ENCODE data around the gene PPP1R37.

PPP1R37 gene

DNA sequence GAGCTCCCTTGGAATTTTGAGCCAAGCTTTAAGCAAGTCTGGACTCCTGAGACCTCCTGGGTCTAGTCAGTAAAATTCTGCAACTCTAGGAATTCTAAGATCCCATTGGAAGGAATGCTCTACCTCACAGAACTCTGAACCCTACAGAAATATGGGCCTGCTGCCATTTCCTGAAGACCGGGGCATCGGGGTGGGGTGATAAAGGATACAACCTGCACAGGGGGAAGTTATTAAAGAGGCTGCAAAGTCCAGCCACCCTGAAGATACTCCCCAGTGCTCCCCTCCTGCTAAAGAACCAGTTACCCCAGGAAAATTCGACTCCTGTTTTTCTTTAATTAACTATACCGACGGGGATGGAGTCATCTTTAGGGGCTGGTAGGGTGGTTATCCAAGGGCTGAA, 2.4 kb upstream of the PPP1R37 start:
- DNase-seq, result no peak
- intact Hi-C loops (cut with DNase I), result loop anchor here (1.0 to 5.0 kb wide), 3 partner anchors 11 to 162 kb away; partner anchors contain the start of genes BLOC1S3, GEMIN7, MARK4 and TRAPPC6A

DNA sequence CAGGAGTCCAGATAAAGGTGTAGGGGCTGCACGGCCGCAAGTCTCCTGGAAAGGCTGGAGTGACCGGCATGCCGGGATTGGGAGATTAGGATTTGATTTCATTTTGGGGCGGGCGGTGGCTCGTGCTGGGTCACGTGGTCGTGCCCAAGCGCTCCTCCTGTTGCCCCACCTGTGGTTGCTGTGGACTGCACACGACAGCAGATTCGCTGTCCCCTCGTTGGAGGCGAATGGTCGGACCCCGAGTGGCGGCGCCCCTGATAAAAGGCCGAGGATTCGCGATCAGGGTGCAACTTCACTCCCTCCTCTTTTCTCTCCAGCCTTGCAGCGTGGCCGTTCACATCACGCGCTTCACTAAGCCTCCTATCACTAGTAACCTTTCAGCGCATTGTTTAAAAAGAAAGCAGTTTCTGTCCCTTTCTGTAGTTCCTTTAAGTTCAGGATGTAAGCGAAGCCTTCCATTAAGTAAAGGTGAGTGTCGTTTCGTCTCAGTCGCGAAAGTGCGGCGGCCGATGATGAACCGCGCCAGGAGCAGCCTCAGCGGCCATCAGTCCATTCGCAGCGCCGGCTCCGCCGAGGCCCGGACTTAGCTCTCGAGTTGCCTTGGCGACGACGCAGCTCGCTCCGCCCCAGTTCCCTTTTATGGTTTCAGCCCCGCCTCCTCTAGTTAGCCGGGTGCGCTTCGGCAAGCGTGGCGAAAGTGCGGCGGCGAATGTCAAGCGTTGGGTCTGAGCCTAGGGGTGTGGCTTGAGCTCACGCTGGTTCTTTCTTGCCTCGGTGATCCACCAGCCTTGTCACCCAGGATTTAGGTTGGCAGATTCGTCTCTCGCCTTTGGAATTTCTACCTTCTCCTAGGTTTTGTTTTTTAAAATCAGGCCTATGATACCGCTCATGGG, 1.7 kb upstream of the PPP1R37 start:
- intact Hi-C loops (cut with DNase I), result loop anchor here (1.0 to 5.0 kb wide), 3 partner anchors 12 to 161 kb away; partner anchors contain the start of genes BLOC1S3, GEMIN7, MARK4 and TRAPPC6A
- peak; percentile 98 to 100 (median 99) for DNase-seq

DNA sequence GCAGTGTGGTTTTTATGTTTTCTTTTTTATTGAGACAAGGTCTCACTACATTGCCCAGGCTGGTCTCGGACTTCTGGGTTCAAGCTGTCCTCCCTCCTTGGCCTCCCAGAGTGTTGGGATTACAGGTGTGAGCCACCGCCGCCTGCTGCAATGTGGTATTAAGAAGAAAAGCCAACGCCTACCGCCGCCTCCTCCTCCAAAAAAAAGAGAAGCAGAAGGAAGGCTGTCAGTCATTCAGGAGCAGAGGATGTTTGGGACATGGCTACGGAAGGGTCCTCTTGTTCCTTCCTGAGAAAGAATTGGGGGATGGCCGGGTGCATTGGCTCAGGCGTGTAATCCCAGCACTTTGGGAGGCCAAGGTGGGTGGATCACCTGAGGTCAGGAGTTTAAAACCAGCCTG, 1.2 kb downstream of the PPP1R37 start:
- no peak for DNase-seq
- intact Hi-C loops (cut with DNase I), result loop anchor here (5.0 kb wide), 1 partner anchor 158 kb away; the partner anchor contains the start of gene MARK4

DNA sequence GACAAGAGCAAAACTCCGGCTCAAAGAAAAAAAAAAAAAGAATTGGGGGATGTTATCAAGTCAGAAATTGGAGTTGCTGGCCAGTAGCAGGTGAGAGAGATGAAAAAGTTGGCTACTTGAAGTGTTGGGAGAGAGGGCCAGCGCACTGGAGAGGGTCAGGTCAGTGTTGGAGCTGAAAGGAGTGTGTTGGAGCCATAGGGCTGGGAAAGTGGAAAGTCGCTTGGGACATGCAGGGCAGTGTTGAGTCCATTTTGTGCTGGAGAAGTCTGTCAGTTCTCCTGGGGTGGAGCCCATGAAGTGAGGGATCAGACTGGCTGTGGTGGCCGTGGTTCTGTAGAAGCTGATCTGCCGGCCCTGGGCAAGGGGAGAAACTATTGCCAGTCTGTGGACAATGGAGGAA, 1.7 kb downstream of the PPP1R37 start:
- no peak for DNase-seq
- intact Hi-C loops (cut with DNase I), result loop anchor here (5.0 kb wide), 1 partner anchor 158 kb away; the partner anchor contains the start of gene MARK4

DNA sequence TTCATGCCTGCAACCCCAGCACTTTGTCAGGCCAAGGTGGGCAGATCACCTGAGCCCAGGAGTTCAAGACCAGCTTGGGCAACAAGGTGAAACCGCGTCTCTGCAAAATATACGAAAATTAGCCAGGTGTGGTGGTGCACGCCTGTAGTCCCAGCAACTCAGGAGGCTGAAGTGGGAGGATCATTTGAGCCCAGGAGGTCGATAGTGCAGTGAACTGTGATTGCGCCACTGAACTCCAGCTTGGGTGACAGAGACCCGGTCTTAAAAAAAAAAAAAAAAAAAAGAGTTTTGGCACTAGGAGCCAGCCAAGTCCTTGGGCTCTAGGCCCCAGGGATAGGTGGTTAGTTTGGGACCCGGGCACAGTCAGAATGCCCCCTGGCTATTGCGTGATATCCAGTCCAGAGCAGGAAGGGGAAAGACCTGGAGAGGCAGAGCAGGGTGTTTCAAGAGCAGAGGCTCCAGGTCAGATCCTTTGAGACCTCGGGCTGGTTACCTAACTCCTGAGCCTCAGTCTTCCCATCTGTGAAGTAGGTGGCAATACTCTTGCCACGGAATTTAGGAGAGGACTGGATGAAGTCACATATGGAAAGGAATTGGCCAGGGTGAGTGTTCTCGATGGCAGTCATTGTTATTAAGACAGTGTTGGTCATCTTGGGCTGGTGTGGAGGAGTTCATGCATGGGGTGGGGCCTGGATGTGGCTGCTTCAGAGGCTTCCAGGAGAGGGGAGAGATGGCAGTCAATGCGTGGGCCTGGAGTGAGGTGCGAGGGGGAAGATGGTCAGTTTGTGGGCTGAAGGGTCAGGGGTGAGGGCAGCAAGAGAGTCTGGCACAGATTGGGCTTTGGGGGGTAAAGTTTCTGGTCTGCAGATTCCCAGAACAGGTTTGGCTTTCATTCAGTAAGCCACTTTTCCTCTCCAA, 2.8 kb downstream of the PPP1R37 start:
- no peak for DNase-seq
- intact Hi-C loops (cut with DNase I), result no loop called here

DNA sequence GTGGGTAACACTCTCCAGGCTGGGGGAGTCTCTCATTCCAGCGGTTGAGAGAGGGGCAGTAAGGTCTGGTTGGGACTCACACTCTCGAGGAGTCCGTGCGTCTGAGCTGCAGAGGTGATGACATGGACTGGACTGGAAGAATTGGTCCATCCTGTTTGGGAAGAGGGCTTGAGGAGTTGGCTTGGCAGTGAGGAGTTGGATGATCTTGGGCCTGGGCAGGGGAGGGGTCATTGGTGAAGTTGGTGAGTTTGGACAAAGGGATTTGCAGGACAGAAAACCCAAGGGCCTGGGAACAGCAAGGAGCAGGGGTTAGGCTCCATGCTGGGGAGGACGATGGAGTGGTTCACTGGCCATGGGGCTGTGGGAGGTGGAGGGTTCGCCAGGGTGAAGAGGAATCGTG, 3.7 kb downstream of the PPP1R37 start:
- no peak for DNase-seq
- intact Hi-C loops (cut with DNase I), result no loop called here

DNA sequence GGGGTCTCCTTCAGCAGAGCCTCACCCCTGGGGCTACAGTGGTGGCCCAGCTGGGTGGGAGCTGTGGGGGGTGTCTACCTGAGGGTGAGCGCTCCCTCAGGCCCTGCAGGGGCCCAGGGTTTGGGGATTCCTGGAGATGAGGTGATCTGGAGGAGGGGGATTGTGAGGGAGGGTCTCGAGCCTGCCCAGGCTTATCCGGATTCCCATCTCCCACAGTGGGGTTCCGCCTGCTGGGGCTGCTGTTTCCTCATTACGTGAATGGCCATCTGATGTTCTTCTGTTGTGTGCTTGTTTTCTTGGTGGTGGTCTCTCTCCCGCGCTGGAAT, 4.4 kb downstream of the PPP1R37 start:
- DNase-seq, result no peak
- intact Hi-C loops (cut with DNase I), result no loop called here

DNA sequence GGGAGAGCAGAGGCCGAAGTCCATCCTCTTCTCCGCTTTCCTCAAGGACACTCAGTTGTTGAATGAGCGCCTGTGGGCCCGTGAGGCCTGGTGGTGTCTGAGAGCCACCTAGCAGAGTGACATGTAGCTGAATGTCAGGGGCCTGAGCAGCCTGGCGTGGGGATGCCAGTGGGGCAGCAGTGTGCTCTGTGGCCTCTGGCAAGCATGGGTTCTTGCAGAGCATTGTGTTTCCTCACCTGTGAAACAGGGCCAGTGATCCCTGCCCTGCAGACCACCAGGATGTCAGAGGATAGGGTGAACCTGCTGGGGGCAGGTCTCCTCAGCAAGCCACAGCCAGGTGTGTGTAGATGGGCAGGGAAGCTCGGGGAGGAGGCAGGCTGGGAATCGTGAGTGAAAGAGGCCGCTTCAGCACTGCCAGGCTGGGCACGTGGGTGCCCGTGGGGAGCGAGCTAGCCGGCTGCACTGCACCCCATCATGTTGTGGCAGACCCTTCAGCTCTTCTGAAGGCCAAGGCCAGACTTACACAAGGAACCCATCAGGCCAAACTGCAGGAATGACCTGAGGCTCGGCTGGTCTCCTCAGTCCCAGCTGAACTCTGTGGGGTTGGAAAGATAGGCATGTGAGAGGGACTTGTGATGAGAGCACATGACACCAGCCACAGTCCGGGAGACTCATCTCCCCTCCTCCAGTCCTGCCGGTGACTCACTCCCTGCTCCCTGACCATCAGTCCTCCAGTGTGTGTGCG, 5.0 kb downstream of the PPP1R37 start:
- intact Hi-C loops (cut with DNase I), result no loop called here
- DNase-seq, result peak in 9 of 10 donors; percentile 41 to 95 (median 56)

DNA sequence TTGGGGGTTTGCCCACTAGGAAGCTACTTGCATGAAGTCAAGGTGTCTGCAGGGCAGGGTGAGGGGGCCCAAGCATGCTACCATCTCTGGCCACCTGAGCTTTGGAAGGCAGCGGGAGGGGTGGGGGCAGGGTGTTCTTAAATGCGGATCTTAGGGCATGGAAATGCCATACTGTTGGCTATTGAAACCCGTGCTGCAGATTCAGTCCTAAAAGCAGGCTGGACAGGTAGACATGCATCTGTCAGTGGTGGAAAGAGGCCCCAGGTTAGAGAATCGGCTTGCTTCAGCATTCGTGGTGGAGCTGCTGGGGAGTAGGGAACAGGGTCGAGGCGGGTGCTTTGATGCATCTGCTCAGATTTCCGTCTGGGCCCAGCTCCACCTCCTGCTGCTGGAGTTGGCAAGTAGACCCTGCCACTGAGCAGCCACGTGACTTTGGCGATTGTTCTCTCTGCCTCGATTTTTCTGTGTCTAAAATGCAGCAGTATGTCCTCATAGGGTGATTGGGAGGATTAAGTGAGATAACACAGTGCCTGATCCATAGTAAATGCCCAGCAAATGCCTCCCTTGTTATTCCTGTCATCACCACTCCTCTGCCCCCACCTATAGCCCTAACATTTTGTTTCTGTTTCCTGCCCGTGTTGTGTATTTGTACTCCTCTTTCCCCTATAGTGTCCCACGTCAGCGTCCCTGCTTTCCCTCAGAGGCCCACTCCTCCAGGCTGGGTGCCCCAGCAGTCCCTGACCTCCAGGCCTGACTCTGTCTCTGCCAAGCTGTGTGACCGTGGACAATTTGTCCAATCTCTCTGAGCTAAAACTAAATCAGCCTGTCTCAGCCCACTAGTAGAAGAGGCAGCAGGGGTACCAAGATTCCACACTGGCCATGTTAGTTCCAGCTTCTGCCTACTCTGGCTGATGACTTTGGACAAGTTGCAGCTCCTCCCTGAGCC, 5.8 kb downstream of the PPP1R37 start:
- DNase-seq, result peak; percentile 72 to 96 (median 80)

DNA sequence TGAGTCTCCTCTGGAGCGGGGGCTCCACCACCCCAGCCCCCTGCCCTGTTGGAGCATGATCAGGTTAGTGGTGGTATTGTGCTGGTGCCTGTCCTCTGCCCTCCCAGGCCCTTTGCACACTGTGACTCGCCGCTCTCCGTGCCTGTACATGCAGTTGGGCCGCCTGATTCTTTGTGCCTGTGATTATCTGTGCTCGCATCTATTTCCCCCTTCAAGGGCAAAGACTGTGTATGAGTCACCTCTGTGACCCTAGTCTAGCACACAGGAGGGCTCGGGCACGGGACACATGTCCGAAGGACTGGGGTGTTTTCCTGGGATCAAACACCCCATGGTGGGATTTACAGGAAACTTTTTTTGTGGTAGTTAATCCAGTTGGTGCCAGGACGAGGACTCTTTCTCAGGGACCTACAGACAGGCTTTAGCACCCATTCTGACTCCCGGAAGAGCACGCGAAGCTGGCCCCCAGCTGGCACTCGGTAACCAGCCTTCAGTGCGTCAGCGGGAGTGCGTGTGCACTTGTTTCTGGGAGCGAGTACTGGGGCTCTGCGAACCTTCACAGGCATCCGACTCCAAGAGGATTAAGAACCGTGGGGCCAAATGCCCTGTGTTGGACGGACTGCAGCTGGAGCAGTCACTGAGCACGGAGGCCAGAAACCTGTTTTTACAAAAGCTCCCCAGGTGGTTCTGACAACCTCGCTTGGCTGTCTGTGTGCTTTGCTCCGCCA, 6.7 kb downstream of the PPP1R37 start:
- no peak for DNase-seq
- intact Hi-C loops (cut with DNase I), result no loop called here

More for the DNA sequence above, 5.8 kb downstream of the PPP1R37 start:
- intact Hi-C loops (cut with DNase I), result no loop called here

DNA sequence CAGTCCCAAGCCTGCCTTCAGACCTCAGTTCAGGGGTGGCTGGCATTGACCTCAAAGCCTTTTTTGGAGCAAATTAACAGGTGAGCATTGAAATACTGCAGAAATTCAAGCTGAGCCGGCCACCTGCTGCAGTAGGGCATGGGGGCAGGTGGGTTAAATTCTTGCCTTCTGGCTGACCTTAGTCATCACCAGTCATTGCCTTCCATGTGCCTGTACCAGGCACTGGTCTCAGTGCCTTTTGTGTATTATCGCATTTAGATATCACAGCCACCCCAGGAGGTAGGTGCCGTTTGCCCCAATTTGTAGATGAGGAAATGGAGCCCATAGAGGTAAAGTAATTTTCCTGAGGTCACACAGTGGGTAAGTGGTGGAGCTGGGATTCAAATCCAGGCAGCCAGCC, 7.2 kb downstream of the PPP1R37 start:
- intact Hi-C loops (cut with DNase I), result no loop called here

DNA sequence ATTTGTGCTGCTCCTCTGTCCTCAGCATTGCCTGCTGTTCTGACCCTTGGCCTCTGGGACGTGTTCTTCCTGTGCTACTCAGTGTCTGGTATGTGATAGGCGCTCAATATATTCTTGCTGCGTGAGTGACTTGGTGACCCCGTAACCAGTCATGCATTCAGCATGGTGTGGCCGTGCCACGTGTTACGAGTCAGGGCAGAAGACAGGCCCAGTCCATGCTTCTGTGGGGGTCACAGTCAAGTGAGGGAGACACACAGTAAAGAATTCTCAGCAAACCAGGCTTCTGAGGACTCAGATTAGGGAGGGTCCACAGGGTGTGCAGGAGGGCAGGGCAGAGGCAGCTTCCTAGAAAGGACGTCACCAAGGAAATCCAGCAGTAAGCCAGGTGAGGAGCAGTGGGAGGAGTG, 7.9 kb downstream of the PPP1R37 start:
- no peak for DNase-seq
- intact Hi-C loops (cut with DNase I), result no loop called here

More for the DNA sequence above, 7.2 kb downstream of the PPP1R37 start:
- DNase-seq, result no peak

DNA sequence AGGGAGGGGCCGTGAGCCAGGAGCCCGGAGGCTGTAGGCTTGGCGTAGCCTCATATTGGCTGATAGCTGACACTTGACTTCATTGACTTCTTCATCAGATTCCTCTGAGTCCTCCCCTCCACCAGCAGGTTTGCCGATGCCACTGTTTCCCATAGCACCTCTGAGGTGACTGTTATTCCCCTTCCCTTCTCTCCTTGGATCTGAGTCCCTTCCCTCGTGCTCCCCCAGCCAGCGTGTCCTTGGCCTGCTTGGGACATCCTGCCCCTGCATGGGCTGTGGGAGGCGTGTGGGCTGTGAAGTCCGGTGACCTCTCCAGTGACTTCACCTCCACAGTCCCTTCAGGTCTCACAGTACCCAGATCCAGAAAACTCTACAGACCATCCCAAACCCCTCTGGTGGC, 8.8 kb downstream of the PPP1R37 start:
- intact Hi-C loops (cut with DNase I), result no loop called here

DNA sequence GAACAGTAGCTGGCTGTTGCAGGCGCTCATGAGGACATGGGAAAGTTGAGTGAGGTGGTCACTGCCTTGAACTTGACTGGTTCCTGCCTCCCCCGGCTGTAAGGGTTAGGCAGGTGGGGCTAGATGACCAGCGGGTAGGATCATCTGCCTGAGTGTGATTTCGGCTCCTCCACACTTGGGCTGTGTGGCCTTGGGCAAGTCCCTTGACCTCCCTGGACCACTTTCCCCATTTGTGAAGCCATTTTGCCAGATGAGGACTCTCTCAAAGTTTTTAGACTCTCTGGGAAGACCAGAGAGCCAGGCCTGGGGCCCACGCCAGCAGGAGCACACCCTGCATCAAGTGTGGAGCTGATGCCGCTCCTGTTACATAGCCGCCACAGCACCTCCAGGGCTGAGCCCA, 9.5 kb downstream of the PPP1R37 start:
- no peak for DNase-seq
- intact Hi-C loops (cut with DNase I), result no loop called here

More for the DNA sequence above, 8.8 kb downstream of the PPP1R37 start:
- DNase-seq, result no peak

DNA sequence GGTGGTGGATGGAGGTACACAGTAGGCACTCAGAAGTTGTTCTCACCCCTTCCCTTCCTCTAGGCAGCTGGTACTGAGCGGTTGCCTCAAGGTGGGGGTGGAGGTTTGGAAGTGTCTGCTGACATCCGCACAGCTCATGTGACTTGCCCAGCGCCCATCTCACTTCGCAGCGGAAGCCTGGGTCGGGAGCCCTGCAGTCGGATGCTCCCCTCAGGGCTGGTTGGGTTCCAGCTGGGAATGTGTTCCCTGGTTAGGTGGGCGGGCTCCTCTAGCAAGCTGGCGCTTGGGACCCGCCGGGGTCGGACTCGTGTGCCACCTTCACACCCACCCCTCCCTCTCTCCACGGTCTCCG, 10.2 kb downstream of the PPP1R37 start:
- DNase-seq, result peak; percentile 19 to 95 (median 74)
- intact Hi-C loops (cut with DNase I), result no loop called here

DNA sequence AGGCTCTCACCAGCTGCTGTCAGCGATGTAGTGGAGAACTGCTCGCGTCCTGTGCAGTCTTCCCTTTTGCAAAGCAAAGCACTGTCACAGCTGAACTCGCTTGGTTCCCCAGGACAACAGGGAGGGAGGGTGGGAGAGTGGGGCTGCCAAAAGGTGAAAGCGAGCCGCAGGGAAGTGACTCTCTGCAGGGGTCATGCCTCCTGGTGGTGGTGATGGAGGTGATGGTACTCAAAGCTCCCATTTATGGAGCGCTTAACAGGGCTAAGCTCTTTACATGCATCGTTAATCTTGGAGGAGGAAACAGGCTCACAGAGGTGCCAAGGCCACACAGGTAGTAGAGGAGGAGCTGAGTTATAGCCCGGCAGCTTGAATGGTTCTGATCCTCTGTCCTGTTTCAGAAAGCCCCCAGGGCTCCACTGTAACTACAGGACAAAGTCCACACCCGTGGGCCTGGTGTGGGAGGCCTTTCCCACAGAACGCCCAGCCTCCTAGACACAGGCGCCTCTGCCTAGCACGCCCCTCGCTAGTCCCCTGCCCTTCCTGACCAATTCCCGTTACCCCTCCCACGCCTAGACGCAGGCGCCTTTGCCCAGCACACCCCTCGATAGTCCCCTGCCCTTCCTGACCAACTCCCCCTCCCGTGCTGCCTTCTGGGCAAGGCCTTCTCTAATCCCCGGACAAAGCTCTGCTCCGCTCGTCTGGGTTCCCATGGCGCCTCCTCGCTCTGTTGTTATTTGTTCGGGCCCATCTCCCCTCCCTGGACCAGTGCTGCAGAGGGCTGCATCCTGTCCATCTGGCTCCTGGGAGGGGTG, 10.7 kb downstream of the PPP1R37 start:
- intact Hi-C loops (cut with DNase I), result no loop called here
- peak in 1 of 10 donors; percentile 85 for DNase-seq

DNA sequence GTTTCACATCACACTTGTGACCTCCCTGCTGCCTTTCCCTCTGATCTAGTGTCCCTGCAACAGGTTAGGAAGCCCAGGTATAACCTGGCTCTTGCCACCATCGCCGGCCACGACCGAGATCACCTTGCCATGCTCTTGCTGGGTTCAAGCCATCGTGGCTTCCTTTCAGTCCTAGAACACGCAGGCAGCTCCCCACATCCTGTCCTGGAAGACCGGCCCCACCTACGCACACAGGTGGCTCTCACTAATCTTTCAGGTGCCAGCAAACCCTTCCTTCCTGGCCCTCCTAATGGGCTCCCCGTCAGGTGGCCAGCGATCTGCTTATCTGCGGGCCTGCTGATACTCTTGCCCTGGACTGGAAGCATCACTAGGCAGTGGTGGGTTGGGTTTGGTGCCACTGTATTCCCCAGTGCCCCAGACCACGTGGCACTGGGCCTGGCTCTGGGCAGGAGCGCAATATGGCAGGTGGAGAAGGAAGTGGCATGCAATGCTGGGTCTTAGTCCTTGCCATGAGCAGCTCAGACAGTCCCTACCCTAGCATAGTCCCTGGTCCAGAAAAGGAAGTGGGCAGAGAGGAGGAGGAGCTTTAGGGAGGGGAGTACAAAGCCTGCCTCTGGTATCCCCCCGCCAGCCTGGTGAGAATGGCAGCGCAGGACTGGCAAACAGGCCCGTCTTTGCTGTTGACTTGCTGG, 11.8 kb downstream of the PPP1R37 start:
- DNase-seq, result no peak

More for the DNA sequence above, 11.8 kb downstream of the PPP1R37 start:
- intact Hi-C loops (cut with DNase I), result no loop called here
